Measurements from ENCODE around the gene GNG13. TPM values are rescaled to one million over a fixed set of nuclear protein-coding genes. Genes with fewer than 3 reads are reported as not detected.

GNG13 gene
- total RNA-seq, 1 donor from 2014 or later: not detected

- TF ChIP-seq, protein P1, sequence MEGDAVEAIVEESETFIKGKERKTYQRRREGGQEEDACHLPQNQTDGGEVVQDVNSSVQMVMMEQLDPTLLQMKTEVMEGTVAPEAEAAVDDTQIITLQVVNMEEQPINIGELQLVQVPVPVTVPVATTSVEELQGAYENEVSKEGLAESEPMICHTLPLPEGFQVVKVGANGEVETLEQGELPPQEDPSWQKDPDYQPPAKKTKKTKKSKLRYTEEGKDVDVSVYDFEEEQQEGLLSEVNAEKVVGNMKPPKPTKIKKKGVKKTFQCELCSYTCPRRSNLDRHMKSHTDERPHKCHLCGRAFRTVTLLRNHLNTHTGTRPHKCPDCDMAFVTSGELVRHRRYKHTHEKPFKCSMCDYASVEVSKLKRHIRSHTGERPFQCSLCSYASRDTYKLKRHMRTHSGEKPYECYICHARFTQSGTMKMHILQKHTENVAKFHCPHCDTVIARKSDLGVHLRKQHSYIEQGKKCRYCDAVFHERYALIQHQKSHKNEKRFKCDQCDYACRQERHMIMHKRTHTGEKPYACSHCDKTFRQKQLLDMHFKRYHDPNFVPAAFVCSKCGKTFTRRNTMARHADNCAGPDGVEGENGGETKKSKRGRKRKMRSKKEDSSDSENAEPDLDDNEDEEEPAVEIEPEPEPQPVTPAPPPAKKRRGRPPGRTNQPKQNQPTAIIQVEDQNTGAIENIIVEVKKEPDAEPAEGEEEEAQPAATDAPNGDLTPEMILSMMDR (IDR thresholded peaks at IDR 0.05; ENCODE audit: insufficient read depth, low read length, poor library complexity, severe bottlenecking): peak; percentile 60
- Histone ChIP-seq H3K36me3 (ENCODE audit: control insufficient read depth, insufficient read depth, low read length) (no peaks in the 10 kb centered on the region), H3K4me3 (ENCODE audit: low read depth, low read length) (no peak overlapping the region), H3K27me3 (ENCODE audit: control insufficient read depth, insufficient read depth, low read length) (peaks cover 38% of the 10 kb centered on the region)
- no peak for DNase-seq (ENCODE audit: low read depth)
Measured at GRCh38 chr16:813204-813915, 12.8 kb upstream of the GNG13 start.

- peaks cover 22% of the 10 kb centered on the region for H3K27me3 ChIP-seq (ENCODE audit: control insufficient read depth, insufficient read depth, low read length)
- no peaks in the 10 kb centered on the region for H3K36me3 ChIP-seq (ENCODE audit: control insufficient read depth, insufficient read depth, low read length)
- DNase-seq (ENCODE audit: low read depth): no peak
- TF ChIP-seq, protein P1 (IDR thresholded peaks at IDR 0.05; ENCODE audit: insufficient read depth, low read length, poor library complexity, severe bottlenecking): no peak
- H3K4me3 ChIP-seq (ENCODE audit: low read depth, low read length): peak overlapping the region; percentile 75
Measured at GRCh38 chr16:808085-808386, 7.5 kb upstream of the GNG13 start.

DNA sequence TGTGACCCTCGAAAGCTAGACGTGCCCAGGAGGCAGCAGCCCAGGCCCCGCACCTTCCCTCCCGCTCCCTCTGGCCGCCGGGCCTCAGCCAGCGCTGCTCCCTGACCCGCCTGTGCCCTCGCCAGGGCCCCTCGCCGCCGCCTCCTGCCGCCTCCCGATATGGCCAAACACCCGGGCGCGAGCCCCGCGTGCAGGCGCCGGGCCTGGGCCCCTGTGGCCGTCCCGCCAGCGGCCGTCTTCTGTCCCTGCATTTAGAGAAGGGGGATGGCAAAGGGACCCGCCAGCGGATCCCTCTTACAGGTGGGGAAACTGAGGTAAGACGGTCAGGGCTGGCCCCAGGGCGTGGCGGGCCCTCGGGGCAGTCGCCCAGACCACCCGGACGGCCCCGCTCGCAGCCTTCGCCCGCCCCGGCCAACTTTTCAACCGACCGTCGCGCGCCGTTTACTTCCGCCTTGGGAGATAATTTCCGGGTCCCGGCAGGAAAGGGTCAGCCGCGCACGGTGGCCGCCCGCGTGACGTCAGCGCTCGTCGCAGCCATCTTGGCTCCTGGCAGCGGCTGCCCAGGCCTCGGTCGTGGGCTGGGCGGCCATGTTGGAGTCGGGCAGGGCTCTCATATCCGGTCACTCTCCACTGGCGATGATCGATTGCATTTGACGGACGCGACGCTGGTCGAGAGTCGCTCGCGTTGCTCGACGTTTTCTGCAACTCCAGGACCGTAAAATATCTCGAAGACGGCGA is 7.0 kb upstream of the GNG13 start:
- peaks cover 23% of the 10 kb centered on the region for H3K27me3 ChIP-seq (ENCODE audit: control insufficient read depth, insufficient read depth, low read length)
- no peaks in the 10 kb centered on the region for H3K36me3 ChIP-seq (ENCODE audit: control insufficient read depth, insufficient read depth, low read length)
- peak overlapping the region; percentile 75 for H3K4me3 ChIP-seq (ENCODE audit: low read depth, low read length)
- peak; percentile 65 for DNase-seq (ENCODE audit: low read depth)
- TF ChIP-seq, protein P1 (IDR thresholded peaks at IDR 0.05; ENCODE audit: insufficient read depth, low read length, poor library complexity, severe bottlenecking): no peak

DNA sequence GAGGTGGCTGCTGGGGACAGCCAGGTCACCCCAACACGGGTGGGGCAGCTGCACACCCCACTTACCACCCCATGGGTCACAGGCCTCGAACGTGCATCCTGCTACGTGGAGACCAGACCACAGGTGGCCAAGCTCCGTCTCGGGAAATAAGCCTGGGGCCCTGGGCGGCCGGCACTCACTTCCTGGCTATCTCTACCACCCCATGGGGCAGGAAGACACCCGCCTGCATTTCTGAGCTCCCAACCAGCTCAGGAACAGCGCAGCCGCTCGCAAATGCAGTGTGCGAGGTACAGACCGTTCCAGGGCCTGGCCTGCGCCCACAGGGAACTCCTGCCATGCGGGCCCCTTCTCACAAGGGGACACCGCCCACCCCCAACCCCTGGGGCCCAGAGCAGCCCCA is 4.9 kb upstream of the GNG13 start:
- H3K27me3 ChIP-seq (ENCODE audit: control insufficient read depth, insufficient read depth, low read length): peaks cover 40% of the 10 kb centered on the region
- DNase-seq (ENCODE audit: low read depth): no peak
- TF ChIP-seq, protein P1 (IDR thresholded peaks at IDR 0.05; ENCODE audit: insufficient read depth, low read length, poor library complexity, severe bottlenecking): no peak
- H3K36me3 ChIP-seq (ENCODE audit: control insufficient read depth, insufficient read depth, low read length): no peaks in the 10 kb centered on the region
- no peak overlapping the region for H3K4me3 ChIP-seq (ENCODE audit: low read depth, low read length)

GRCh38 chr16:804193-805048 is 3.9 kb upstream of the GNG13 start:
- DNase-seq (ENCODE audit: low read depth): no peak
- Histone ChIP-seq H3K36me3 (ENCODE audit: control insufficient read depth, insufficient read depth, low read length) (no peaks in the 10 kb centered on the region), H3K27me3 (ENCODE audit: control insufficient read depth, insufficient read depth, low read length) (peaks cover 50% of the 10 kb centered on the region), H3K4me3 (ENCODE audit: low read depth, low read length) (no peak overlapping the region)
- TF ChIP-seq, protein P1 (IDR thresholded peaks at IDR 0.05; ENCODE audit: insufficient read depth, low read length, poor library complexity, severe bottlenecking): no peak

All from kidney epithelial cell (primary cell).